NCI-H2107 (cell line): Measurements from ENCODE around the gene CCDC183.
A peak's percentile ranks its signal among the peaks of the same experiment; 100 is the strongest.
"Not testable (repeated sequence)": the region's sequence is repeated elsewhere in the genome, so short reads cannot be mapped to it uniquely, and the experiment has no call there.

Experiments
- DNase-seq: peaks from one replicate; lab custom pipeline; 2025; lab: John Stamatoyannopoulos, UW

The CCDC183 gene

DNA sequence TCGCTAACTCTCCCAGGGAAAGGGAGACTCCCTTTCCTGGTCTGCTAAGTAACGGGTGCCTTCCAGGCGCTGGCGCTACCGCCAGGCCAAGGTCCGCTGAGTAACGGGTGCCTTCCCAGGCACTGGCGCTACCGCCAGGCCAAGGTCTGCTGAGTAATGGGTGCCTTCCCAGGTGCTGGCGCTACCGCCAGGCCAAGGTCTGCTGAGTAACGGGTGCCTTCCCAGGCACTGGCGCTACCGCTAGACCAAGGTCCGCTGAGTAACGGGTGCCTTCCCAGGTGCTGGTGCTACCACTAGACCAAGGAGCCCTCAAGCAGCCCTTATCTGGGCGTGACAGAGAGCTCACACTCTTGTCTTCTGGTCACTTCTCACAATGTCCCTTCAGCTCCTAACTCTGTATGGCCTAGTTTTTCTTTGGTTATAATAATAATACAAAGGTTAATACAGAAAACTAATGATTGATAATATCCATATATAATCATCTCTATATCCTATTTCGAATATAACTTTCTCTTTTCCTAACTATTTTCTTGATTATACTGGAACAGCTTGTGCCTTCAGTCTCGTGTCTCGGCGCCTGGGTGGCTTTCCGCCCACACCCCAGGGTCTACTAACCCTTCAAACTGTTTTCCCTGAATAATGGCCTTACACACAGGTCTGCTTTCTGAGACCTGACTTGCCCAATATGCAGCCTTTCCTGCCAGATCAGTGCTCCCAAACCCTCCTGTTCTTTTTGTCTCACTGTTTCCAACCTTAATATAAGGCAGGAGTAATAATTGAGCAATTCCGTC lies 10.4 kb upstream of the CCDC183 start:
- DNase-seq, result not testable (repeated sequence)

DNA sequence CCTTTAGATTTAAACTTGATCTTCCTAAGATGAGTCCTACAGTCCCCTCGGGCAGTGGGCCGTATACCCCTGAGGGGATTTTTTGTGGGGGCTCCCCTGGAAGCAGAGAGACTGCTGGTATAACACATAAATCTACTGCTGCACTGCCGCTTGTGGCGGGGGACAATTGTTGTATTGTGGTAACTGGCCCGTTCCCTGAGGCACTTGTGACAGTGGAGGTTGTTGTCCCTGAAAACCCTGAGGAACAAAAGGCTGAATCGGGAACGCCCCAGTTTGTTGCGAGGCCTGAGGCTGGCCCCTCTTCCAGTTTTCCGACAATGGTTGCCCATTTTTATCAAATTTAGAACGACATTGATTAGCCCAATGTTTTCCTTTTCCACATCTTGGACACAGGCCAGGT lies 9.7 kb upstream of the CCDC183 start:
- DNase-seq, result no peak

DNA sequence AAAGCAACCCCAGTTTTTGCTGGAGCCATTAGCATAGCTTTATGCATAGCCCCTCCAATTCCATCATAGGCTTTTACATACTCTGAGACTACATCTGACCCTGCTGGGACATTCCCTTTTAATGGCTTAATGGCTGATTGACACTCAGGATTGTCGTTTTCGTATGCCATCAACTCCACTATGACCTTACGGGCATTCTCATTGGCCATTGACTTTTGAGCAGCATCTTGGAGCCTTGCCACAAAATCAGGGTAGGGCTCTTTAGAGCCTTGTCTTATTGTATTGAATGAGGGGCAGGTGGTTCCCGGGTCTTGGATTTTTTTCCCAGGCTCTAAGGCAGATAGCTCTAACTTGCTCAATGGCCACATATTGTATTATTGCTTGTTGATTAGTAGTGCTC lies 9.2 kb upstream of the CCDC183 start:
- not testable (repeated sequence) for DNase-seq

DNA sequence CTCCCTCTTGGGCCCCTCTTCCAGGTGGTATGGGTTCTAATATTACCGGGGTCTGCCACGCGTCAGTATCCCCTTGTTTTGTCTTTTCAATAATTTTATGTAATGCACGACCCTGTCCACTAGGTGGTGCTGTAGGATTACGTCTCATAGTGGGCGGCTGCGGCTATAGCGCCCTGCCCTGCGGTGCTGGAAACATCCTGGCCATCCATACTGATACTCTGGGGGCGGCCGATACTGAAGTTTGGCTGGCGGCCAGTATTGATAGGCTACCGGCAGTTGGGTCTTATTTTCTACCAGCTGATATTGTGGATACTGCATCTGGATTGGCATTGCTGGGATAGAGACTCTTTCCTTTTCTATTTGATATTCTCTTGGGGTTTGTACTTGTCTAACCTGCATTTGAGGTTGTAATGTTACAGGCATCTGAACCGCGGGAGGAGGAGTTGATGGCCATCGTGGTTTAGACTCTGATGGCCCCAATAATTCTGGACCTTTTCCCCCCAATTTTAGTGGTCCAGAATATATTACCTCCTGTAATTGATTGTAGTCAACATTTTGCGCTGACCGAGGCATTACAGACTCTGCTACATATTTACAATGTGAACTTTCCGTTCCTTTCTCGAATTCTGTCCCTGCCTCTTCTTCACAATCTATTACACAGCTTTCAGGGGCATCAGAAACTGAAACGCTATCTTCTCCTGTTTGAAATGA lies 8.3 kb upstream of the CCDC183 start:
- peak; percentile 76 for DNase-seq

DNA sequence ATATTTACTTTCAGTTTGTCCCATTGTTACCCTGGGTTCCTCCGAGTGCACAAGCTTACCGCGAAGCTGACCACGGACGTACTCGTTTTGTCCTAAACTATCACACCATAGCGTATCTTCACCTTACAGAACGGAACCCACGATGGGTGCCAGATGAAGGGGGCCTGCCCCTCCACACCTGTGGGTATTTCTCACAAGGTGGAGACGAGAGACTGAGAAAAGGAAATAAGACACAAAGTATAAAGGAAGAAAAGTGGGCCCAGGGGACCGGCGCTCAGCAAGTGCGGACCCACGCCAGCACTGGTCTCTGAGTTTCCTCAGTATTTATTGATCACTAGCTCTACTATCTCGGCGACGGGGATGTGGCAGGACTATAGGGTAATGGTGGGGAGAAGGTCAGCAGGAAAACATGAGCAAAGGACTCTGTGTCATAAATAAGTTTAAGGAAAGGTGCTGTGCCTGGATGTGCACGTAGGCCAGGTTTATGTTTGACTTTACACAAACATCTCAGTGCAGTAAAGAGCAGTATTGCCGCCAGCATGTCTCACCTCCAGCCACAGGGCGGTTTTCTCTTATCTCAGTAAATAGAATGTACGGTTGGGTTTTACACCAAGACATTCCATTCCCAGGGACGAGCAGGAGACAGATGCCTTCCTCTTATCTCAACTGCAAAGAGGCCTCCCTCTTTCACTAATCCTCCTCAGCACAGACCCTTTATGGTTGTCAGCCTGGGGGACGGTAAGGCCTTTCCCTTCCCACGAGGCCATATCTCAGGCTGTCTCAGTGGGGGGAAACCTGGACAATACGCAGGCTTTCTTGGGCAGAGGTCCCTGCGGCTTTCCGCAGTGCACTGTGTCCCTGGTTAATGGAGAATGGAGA lies 7.3 kb upstream of the CCDC183 start:
- not testable (repeated sequence) for DNase-seq

DNA sequence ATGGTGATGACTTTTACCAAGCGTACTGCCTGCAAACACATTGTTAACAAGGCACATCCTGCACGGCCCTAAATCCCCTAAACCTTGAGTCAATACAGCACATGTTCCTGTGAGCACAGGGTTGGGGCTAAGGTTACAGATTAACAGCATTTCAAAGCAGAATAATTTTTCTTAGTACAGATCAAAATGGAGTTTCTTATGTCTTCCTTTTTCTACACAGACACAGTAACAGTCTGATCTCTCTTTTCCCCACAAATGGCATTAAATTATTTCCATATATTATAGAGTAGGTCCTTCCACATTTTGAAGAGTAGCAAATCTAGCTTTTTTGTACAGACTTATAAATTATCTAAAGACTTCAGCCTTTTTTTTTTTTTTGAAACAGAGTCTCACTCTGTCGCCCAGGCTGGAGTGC lies 6.6 kb upstream of the CCDC183 start:
- DNase-seq, result no peak

DNA sequence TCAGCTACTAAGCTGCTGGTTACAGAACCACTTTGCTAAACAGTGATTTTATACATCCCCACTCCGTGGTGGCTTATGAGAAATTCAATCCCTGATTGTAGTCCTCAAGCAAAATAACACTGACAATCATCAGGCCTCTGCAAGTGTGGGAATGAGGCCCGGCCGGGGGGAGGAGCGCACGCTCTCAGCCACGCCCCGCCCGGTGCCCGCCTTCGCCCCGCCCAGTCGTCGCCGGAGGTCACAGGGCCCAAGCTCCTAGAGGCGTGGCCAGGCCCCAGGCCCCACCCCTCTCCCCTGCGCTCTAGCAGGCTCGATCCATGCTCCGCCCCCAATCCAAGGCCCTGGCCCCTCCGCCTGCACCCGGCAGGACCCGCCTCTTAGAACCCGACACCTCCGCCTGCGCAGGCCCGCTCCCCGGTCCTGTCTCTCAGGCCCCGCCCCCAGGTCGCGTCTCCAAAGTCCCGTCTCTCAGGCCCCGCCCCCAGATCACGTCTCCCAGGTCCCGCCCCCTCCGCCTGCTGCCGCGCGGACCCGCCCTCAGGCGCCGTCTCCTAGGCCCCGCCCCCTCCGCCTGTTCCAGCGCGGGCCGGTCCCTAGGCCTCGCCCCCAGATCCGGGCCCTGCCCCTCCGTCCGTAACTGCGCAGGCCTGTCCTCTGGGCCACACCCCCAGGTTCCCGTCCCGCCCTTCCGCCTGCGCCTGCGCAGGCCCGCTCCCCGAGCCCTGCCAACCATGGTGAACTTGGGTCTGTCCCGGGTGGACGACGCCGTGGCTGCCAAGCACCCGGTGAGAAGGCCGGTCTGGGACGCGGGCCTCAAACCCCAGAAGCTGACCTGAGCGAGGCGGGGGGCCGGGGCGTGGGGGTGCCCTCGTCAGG lies 5.3 kb upstream of the CCDC183 start, which contains the start of gene TMEM141:
Gene TMEM141 (plus strand): TSS at position 705 of the 876 bp plus-strand sequence. CDS start 27 bp downstream, at position 732.
- peak; percentile 99 for DNase-seq

DNA sequence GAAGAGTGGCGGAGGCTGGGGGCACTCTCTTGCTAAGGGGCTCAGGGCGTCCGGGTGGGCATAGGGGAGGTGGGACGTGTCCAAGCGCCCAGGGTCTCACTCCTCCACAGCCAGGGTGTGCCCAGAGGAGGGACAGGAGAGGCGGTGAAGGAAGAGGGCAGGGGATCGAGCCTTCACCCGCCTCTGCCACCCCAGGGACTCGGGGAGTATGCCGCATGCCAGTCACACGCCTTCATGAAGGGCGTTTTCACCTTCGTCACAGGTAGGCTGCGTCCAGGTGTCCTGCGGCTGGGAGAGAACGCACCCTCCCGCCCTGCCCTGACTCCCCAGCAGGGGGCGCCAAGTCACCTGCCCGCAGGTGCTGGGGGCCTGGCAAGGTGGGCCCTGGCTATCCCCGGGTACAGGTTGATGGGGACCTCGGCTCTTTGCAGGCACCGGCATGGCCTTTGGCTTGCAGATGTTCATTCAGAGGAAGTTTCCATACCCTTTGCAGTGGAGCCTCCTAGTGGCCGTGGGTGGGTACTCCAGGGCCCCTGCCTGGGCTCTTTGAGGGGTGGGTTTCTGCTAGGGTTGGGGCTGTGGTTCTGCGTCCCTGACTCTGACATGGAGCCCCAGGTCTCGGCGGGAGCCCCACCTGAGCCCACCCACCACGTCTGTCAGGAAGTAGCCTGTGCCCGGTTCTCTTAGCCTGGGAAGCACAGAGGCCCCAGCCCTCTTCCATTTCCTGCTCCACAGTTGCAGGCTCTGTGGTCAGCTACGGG lies 4.4 kb upstream of the CCDC183 start:
- peak; percentile 83 for DNase-seq

DNA sequence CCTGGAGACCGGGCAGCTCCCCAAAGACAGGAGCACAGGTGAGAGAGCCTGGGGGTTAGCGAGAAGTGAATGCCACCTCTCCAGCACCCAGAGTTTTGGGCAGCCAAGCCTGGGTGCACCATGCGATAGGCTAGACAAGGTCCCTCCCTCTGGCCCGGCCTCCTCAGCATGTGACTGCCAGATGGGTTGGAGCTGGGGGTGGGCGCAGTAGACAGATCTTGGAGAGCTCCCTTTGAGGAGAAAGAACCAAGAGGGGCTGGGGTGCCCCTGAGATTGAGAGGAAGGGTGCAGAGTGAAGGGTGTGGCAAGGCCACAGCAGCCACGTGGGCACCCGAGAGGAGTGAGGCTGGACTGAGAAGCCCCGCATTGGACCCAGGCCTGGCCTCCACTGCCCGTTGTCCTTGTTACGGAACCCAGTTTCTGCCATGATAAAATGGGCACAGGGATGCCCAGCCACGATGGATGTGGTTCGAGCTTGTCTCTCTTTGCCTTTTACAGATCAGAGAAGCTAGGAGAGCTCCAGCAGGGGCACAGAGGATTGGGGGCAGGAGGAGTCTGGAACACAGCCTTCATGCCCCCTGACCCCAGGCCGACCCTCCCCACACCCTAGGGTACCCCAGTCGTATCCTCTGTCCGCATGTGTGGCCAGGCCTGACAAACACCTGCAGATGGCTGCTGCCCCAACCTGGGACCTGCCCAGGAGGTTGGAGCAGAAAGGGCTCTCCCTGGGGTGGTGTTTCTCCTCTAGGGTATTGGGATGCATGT lies 3.6 kb upstream of the CCDC183 start:
- no peak for DNase-seq

DNA sequence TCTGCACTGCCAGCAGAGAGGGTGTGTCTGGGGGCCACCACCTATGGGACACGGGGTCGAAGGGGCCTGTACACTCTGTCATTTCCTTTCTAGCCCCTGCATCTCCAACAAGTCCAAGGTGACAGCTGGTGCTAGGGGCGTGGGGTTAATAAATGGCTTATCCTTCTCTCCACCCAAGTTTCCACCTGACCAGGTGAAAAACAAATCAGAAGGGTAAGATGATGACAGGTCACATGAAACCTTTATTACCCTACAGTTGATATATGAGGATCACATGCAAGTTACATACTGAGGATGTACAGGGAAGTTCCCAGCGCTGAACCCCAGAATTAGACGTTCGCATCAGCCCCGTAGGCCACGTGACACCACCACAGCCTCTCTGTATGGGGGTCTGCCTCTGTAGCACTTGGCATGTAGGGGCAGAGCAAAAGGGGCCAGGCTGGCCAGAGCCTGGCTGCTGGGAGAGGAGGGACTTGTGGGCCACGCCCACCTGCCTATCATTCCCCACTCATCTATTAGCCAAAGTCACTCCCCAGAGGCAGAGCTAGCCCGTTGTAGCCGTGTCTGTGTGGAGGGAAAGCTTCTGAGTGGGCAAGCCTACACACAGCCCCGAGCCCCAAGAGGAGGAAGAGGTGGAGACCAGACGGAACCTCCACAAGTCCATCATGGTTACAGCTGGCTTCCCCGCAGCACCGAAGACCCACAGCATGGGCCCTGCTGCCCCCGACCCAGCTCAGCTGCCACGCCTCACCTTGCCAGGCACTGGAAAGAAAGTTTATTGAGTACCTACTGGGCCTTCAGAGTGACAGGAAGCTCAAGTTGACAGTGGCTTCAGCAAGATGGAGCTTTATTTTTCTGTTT lies 2.8 kb upstream of the CCDC183 start:
- no peak for DNase-seq

DNA sequence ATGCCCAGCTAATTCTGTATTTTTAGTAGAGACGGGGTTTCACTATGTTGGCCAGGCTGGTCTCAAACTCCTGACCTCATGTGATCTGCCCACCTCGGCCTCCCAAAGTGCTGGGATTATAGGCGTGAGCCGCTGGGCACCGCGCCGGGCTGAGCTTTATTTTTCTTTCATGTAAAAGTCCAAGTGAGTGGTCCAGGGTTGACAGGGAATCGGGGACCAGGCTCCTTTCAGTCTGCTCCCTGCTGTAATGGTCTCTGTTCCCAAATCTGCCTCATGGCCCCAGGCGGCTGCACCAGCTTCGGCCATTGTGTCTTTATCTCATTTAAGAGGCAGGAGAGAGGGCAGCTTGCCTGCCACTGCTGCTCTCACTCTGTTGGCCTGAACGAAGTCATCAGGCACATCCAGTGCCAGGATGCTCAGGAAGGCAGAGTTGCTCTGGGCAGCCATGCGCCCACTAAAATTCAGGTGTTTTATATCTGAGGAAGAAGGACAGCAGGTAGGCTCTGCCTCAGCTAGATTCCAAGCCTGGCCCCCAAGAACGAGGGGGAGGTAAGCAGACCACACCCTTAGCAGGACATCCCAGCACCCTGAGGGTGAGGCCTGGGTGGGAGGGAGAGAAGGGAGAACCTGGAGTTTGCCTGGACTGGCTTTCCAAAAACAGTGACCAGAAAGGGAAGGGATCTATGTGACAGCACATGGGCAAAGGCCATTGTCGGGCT lies 1.7 kb upstream of the CCDC183 start:
- no peak for DNase-seq

DNA sequence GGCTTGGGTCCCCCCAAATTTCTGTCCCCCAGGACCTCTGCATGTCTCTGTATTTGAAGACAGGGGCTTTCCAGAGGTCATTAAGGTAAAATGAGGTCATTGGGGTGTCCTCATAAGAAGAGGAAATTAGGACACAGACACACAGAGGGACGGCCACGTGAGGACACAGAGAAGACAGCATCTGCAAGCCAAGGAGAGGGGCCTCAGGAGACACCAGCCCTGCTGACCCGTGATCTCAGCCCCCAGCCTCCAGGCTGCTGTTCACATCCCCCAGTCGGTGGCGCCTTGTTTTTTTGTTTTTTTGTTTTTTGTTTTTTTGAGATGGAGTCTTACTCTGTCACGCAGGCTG lies 1.2 kb upstream of the CCDC183 start:
- no peak for DNase-seq

DNA sequence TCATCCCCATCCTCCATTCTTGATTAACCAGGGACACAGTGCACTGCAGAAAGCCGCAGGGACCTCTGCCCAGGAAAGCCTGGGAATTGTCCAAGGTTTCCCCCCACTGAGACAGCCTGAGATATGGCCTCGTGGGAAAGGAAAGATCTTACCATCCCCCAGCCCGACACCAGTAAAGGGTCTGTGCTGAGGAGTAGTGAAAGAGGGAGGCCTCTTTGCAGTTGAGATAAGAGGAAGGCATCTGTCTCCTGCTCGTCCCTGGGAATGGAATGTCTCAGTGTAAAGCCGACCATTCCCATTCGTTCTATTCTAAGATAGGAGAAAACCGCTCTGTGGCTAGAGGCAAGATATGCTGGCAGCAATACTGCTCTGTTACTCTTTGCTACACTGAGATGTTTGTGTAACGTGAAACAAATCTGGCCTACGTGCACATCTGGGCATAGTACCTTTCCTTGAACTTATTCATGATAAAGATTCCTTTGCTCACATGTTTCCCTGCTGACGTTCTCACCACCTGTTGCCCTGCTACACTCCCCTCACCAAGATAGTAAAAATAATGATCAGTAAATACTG lies 723 bp downstream of the CCDC183 start:
- not testable (repeated sequence) for DNase-seq

DNA sequence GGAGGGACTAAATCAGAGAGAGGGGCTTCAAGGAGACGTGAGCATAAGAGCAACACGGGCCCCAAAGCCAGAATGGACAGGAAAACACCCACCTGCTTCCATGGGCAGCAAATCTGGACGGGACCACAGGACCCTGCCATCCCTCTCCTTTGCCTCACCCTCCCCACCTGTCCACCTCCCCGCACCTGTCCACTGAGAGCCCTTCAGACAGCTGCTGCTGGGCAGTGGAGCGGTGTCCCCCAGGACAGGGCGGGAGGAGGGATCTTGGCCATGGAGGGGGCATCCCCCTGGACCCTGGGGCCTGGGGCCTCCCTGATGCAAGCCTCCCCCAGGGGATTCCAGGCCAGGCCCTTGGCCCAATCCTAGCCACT lies 2.6 kb downstream of the CCDC183 start:
- no peak for DNase-seq

DNA sequence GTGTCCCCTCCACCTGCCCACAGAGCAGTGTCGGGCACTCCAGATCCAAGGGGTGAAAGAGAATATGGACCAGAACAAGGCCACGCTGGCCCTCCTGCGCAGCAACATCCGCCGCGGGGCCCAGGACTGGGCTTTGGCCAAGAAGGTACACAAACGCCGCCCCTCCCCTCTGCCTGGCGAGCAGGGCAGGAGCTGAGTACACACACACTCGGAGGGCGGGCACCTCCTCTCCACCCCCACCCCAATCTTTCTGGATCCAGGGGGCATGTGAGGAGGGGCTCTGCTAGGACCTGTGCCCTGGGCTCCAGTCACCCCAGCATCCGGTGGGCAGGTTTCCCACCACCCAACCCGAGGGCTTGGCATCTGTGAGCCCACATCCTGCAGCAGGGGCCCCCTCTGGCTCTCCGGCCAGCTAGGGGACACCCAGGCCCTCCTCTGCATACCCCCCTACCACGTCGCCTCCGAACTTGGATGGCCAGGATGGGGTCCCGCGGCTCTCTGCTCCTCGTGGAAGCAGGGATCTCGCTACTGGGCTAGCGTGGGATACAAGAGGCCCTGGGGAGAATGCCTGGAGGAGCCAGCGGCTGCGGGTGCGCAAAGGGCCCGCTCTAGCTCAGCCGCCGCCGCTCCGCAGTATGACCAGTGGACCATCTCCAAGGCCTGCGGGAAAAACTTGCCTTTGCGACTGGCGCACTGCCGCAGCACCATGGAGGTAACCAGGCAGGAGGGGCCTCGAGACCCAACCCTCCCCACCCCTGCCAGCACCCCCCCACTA lies 3.1 kb downstream of the CCDC183 start:
- DNase-seq, result no peak

DNA sequence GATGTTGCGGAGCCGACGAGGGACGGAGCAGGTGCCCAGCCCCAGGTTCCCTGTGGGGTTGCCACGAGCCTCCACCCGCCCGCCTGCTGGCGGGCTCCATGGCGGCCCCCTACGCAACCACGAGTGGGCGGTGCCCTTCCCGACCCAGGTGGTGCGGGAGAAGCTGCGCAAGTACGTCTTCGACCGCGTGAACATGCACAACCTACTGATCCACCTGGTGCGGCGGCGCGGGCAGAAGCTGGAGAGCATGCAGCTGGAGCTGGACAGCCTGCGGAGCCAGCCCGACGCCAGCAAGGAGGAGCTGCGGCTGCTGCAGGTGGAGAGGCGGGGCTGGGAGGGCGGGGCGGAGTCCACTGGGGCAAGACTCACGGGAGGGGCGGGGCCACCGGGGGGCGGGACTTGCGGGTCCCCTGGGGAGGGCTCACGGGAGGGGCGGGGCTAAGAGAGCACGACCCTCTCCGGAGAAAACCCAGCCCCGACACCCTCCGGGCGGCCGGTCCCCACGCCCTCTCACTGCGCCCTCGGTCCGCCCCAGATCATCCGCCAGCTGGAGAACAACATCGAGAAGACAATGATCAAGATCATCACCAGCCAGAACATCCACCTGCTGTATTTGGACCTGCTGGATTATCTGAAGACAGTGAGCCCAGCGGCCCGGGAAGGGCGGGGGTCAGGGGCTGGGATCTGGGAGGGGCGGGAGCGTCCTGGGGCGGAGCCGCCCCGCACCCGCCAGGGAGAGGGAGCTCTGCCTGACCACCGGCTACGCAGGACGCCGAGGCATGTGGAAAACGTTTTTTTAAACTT lies 3.9 kb downstream of the CCDC183 start:
- DNase-seq, result peak; percentile 88
